ENCODE results near the gene NLRP4.

The NLRP4 gene, protein sequence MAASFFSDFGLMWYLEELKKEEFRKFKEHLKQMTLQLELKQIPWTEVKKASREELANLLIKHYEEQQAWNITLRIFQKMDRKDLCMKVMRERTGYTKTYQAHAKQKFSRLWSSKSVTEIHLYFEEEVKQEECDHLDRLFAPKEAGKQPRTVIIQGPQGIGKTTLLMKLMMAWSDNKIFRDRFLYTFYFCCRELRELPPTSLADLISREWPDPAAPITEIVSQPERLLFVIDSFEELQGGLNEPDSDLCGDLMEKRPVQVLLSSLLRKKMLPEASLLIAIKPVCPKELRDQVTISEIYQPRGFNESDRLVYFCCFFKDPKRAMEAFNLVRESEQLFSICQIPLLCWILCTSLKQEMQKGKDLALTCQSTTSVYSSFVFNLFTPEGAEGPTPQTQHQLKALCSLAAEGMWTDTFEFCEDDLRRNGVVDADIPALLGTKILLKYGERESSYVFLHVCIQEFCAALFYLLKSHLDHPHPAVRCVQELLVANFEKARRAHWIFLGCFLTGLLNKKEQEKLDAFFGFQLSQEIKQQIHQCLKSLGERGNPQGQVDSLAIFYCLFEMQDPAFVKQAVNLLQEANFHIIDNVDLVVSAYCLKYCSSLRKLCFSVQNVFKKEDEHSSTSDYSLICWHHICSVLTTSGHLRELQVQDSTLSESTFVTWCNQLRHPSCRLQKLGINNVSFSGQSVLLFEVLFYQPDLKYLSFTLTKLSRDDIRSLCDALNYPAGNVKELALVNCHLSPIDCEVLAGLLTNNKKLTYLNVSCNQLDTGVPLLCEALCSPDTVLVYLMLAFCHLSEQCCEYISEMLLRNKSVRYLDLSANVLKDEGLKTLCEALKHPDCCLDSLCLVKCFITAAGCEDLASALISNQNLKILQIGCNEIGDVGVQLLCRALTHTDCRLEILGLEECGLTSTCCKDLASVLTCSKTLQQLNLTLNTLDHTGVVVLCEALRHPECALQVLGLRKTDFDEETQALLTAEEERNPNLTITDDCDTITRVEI
- 0 reads per million in 2 donors for total RNA-seq

DNA sequence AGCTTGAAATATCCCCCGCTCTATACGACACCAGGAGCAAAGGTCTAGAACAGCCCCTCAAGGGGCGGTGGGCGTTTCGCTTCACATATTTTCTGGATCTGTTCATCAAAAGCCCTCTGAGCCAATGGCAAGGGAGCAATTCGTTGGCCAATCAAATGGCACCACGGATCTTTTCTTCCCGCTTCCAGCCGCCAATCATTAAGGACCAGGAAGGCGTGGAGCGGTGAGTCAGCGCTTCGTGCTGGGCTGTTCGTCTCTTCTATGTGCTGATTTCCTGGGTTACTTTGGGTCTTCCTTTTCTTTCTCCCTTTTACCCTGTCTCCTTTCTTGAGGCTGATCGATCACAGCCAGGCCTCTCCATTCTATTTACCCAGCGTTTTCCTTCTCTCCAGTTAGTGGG, at the start of gene NLRP4:
TSS of gene NLRP4 (plus strand) at position 201 of the 400 bp plus-strand sequence. CDS start 15,541 bp downstream, outside the sequence.
- no peak for DNase-seq

DNA sequence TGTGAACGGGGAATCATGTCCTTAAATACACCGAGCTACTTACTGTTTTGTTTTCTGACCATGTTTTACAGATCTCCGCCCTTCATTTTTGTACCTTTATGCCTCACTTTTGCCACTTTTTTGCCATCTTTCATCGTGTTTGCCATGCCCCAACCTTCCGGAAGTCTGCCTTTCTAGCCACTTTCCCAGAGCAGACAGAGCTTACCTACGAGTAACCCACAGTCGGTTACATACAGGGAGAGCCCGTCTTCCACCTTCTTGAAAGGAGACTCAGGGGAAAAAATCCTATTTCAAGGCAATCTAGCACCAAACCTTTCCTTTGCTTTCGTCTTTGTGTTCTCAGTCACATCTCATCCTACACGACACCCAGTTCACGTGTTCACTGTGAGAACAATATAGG, 41.3 kb upstream of the NLRP4 start:
- no peak for DNase-seq

DNA sequence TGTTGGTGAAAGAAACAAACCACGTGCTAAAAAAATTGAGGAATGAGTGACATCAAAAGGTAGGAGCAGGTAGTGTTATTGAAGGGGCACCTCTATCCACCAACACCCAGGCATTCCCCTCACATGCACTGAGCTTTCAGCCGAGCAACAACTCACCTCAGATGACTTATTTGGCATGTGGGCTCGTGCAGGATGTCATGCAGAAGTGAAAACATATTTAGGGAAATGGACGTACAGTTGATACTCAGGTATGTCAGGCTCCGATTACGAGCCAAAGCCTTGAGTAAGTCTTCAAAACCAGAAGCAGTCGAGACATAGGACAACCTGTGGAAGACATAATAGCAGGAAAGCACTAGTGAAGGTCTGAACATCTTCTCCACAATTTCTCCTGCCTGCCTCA, 34.9 kb upstream of the NLRP4 start:
- no peak for DNase-seq

DNA sequence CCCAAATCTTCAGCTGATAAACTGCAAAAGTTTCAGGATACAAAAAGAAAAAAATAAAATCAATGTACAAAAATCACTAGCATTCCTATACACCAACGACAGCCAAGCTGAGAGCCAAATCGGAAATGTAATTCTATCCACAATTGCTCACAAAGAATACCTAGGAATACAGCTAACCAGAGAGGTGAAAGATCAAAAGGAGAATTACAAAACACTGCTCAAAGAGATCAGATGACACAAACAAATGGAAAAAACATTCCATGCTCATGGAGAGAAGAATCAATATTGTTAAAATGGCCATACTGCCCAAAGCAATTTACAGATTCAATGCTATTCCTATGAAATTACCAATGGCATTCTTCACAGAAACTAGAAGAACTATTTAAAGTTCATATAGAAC, 34.1 kb upstream of the NLRP4 start:
- no peak for DNase-seq

DNA sequence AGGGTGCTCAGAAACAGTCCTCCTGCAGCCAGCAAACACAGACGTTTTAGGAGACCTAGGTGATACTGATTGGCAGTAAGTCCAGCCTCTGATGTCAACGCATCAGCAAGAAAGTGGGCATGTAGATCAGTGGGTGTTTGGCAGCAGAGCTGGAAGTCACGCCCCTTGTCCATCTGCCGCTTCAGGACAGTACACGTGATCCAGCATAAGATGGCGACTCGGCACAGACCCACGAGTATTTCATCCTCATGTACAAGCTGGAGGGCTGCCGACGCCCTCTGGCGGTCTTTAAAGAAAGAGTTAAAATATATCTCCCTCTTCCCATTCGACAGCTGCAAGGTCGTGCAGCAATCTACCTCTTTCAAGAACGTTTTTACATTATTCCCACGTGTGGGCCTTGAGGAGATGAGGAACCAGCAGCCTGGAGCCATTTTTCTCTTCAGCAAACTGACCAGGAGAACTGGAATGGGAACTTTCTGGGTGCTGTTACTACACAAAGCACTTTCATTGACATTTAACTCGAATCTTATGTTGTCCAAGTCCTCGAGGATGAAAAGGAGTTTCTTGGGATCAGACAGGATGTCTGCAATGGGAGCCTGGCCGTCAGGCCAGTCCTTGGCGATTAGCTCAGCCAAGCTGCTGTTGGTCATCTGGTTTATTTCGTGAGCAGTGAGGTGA, 26.8 kb upstream of the NLRP4 start:
- no peak for DNase-seq

DNA sequence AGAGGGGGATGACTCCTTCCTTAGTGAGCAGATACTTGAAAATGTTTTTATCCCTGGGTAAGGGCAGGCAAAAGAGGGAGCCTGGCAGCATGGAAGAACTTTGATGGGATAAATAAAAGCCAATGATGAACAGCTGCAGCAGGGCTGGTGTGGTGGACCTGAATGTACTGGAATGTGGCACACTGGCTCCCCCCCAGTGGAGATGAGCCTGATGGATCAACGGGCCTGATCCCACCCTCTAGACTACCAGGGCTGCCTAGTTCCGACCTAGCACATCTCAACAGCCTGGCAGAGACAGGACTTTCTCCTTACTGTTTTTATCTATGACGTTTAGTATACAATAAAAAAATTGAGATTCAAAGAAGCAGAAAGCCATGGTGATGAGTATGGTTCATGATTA, 25.0 kb upstream of the NLRP4 start:
- DNase-seq, result no peak

DNA sequence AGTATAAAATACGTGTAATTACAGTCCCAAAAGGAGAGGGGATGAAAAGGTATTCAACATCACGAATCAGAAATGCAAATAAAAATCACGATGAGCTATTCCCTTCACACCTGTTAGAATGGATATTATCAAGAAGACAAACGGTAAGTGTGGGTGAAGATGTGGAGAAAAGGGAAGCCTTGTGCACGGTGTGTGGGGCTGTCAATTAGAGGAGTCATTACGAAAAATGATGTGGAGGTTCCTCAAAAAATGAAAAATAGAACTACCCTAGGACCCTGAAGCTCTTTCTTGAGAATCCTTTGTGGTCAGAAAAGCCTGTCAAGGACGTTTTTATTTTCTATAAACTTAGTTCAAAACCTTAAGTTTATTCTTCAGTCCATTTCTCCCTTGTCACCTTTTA, 23.9 kb upstream of the NLRP4 start:
- no peak for DNase-seq

DNA sequence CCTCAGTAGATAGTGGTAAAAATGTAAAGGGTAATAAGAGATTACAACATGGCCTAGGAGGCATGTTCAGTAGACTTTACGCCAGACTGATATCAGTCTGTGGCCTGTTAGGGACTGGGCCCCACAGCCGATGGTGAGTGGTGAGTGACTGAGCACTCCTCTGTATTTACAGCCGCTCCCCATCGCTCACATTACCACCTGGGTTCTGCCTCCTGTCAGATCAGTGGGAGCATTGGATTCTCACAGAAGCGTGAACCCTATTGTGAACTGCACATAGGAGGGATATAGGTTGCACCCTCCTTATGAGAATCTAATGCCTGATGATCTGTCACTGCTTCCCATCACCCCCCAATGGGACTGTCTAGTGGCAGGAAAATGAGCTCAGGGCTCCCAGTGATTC, 22.4 kb upstream of the NLRP4 start:
- no peak for DNase-seq

DNA sequence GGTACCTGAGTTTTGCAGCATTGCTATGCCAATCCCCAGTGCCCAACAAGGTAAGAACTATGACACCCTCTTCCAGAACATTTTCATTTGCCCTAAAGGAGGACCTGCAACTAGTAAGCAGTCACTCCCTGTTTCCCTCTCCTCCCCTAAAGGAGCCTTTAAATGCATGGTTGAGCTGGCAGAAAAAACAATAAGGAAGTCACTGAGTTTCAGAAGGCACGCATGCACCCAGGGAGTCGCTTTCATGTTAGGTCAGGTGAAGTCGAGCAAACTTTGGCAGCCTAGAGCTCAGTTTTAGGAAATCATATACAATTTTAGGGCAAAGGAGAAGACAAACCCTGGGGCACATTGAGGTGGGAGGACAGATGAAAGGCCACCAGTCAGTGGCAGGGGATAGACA, 16.3 kb upstream of the NLRP4 start:
- DNase-seq, result no peak

DNA sequence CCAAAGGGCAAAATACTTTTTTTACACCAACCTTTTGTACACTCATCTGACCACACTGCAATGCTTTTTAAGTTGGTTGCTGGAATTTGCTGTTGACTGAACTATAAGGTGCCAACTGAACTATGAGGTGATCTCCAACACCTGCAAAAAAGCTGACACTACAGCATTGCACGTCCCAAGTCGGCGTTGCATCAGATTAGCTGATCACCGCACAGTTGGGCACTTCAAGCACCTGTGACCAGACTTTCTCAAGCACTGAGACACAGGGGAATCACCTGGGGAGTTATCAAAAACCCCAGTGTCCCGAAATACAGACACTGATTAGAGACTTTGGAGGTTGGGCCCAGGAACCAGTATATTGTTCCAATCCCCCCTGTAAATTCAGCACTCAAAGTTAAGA, 5.7 kb upstream of the NLRP4 start:
- DNase-seq, result no peak

DNA sequence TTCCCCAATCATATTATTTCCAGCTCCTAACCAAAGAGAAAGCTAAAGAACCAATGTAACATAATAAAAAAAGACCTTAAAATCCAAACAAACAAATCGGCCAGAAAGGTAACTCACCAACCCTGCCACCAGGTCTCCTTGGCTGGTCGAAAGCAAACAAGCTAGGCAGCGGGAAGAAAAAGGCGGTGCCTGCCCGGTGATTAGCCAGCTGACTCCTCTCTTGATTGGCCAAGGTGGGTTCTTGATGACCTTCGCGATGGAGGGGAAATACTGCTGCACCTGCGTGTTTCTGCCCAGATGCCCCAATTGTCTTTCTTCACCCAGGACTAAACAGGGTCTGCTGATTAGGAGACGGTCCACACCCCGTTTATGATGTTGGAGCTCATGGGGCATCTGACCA, 4.5 kb upstream of the NLRP4 start, which contains the start of gene NLRP11:
TSS of gene NLRP11 (minus strand) at position 154 of the 400 bp plus-strand sequence. CDS start 13,825 bp downstream, outside the sequence.
- DNase-seq, result no peak

DNA sequence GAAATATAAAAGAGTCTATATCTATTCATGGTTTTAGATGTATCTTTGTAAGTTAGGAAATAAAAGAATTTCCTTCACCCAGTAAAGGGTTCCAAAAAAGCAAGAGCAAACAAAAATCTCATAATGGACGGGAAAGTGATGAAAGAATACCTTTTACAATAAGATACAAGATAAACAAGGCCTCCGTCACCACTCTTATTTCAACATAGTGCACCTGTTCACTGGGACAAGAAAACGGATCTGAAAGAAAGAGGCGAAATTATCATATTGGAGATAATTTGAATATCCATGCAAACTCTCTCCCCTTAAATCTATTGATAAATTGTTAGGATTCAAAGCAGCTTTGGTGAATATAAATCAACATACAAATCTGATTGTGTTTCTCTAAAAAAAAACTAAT, 3.7 kb upstream of the NLRP4 start:
- no peak for DNase-seq

DNA sequence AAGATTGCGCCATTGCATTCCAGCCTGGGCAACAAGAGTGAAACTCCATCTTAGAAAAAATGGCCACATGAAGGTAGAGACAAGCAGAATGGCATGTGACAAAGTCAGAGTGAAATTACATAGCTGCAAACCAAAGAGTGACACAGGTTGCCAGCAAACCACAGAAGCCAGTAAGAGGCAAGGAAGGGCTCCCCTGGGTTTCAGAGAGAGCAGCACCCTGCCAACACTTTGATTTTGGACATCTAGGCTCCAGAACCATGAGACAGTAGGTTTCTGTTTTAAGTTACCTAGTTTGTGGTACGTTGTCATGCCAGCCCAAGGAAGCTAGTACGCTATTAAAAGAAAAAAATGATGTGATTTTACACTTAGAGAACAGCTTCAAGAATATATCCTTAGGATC, 1.9 kb downstream of the NLRP4 start:
- no peak for DNase-seq

DNA sequence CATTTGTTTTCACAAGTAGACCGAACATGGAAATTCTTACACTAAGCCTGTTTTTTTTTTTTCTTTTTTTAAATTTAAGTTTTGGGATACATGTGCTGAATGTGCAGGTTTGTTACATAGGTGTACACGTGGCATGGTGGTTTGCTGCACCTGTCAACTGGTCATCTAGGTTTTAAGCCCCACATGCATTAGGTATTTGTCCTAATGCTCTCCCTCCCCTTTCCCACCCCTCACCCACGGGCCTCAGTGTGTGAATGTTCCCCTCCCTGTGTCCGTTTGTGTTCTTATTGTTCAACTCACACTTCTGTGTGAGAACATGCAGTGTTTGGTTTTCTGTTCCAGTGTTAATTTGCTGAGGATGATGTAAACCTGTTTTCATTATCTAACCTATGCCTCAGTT, 2.6 kb downstream of the NLRP4 start:
- no peak for DNase-seq

DNA sequence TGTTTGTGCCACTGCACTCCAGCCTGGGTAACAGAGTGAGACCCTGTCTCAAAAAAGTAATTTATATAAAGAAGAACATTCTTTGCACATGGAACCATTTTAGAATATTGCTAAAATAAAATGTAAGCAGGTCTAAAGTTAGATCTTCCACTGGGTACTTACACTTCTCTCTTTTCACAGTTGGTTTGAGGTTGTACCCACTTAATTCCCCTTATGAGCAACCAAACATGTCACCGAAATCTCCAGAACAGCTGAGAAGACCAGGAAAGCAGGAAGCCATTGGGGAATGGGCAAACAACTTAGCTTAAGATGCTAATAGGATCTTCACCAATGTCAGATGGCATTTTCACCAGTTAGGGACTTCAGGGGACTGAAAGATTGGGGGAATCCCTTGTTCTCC, 18.8 kb downstream of the NLRP4 start:
- no peak for DNase-seq

DNA sequence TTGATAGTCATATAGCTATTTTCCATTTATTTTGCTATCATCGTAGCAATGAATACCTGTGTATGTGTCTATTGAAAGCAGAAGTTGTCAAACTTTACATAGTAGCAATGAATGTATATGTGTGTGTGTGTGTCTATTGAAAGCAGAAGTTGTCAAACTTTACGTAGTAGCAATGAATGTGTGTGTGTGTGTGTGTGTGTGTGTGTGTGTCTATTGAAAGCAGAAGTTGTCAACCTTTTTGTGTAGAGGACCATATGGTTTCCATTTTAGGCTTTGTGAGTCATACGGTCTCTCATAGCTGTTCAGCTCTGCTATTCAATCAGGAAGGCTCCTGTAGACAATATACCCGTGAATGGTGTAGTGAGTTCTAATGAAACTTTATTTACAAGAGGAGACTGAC, 20.8 kb downstream of the NLRP4 start:
- DNase-seq, result no peak

DNA sequence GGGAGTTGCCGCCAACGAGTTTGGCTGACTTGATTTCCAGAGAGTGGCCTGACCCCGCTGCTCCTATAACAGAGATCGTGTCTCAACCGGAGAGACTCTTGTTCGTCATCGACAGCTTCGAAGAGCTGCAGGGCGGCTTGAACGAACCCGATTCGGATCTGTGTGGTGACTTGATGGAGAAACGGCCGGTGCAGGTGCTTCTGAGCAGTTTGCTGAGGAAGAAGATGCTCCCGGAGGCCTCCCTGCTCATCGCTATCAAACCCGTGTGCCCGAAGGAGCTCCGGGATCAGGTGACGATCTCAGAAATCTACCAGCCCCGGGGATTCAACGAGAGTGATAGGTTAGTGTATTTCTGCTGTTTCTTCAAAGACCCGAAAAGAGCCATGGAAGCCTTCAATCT, 21.6 kb downstream of the NLRP4 start:
- no peak for DNase-seq

DNA sequence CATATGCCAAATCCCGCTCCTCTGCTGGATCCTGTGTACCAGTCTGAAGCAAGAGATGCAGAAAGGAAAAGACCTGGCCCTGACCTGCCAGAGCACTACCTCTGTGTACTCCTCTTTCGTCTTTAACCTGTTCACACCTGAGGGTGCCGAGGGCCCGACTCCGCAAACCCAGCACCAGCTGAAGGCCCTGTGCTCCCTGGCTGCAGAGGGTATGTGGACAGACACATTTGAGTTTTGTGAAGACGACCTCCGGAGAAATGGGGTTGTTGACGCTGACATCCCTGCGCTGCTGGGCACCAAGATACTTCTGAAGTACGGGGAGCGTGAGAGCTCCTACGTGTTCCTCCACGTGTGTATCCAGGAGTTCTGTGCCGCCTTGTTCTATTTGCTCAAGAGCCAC, 22.1 kb downstream of the NLRP4 start:
- no peak for DNase-seq

DNA sequence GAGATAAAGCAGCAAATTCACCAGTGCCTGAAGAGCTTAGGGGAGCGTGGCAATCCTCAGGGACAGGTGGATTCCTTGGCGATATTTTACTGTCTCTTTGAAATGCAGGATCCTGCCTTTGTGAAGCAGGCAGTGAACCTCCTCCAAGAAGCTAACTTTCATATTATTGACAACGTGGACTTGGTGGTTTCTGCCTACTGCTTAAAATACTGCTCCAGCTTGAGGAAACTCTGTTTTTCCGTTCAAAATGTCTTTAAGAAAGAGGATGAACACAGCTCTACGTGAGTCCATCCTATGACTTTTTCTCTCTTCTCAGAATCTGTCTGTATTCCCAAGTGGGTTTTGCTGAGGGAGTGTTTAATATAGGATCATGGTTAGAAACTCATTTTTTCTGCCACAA, 22.6 kb downstream of the NLRP4 start:
- no peak for DNase-seq

DNA sequence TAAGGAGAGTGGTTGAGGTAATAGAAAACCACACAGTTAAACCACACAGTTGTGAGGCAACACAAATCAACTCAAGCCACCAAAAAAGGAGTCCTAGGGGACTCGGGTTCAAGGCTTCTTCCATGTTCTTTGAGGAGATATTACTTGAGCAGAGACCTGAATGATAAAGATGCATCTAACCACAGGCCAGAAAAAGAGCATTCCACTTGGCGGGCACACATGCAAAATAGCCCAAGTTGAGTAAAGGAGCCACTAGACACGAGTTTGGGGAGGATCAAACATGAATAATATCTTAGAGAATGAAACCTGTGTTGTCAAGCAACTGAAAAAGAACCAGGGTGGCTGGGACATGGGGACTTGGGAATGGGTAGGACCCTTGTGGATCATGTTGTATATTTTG, 30.2 kb downstream of the NLRP4 start:
- no peak for DNase-seq

DNA sequence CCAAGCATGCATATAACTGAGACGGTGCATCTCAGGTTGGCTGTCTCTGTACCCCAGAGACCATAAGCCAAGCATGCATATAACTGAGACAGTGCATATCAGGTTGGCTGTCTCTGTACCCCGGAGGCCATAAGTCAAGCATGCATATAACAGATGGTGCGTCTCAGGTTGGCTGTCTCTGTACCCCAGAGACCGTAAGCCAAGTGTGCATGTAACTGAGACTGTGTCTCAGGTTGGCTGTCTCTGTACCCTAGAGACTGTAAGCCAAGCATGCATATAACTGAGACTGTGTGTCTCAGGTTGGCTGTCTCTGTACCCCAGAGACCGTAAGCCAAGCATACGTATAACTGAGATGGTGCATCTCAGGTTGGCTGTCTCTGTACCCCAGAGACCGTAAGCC, 30.8 kb downstream of the NLRP4 start:
- DNase-seq, result no peak

DNA sequence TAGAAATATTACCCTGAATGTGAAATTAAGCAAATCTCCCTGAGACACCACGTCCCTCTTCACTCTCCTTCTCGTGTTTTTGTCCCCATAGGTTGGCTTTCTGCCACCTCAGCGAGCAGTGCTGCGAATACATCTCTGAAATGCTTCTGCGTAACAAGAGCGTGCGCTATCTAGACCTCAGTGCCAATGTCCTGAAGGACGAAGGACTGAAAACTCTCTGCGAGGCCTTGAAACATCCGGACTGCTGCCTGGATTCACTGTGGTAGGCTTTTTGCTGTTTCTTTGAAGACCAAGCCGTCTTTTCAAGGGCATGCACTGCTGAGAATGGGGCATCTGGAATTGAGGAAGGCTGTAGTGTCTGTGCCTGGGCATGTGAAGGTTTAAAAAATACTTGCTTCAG, 34.4 kb downstream of the NLRP4 start:
- no peak for DNase-seq

DNA sequence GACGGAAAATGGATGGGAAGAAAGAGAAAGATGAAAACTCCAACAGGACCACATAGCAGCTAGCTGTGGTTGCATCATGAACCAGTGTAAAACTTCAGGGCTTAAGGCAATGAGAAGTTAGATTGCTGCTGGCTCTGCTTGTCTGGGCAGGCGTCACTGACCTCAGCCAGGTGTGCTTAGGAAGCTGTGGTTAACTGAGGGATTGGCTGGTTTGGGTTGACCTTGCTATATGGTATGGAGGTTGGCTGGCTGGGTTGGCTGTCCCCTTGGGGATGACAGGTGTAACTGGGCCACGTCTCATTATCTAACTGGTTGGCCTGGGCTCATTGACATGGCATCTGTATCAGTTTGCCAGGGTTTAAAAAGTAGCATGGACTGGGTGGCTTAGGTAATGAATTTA, 40.9 kb downstream of the NLRP4 start:
- no peak for DNase-seq
